ENCODE measurements around the gene FAAP20.

The FAAP20 gene

DNA sequence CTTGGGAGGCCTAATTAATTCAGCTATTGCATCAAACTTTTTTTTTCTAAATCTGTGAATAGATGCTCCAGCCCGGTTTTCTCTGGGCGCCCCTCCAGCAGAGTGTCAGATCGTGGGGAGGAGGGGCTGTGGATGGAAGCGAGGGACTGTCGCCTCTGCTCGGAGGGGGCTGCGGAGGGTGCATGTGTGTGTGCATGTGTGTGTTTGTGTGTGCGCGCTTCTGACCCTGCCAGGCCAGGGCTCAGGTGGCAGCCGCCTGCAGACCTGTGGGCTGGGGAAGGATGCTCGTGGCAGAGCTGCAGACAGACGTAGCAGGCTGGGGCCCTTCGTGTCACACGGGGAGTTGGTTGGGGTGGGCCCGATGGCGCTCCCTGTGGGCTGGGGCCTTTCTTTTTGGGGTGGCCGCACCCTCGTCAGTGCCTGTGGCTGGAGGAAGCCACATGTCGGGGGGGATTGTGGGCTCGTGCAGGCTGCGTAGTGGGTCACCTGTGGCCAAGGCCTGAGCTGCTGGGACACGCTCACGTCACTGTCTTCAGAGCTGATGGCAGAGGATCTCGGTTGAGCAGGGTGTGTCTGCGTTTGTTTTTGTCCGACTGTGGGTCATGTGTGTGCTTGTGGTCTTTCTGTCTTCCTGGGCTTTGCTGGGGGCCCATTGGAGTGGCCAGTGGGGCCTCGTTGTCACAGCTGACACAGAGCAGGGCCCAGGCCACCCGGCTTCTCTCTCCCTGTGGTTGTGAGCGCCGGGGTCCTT lies 36.4 kb upstream of the FAAP20 start:
- no peak for DNase-seq (ENCODE audit: low read depth in 2 of 2)

- no peak for DNase-seq (ENCODE audit: low read depth in 2 of 2)
Observed at GRCh38 chr1:2229911-2230731, 35.5 kb upstream of the FAAP20 start.

- DNase-seq (ENCODE audit: low read depth in 2 of 2): no peak
Observed at GRCh38 chr1:2229037-2229864, 34.7 kb upstream of the FAAP20 start.

DNA sequence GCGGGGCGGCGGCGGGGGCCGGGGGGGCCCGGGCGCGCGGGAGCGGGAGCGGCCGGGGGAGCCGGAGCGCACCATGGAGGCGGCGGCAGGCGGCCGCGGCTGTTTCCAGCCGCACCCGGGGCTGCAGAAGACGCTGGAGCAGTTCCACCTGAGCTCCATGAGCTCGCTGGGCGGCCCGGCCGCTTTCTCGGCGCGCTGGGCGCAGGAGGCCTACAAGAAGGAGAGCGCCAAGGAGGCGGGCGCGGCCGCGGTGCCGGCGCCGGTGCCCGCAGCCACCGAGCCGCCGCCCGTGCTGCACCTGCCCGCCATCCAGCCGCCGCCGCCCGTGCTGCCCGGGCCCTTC lies 34.1 kb upstream of the FAAP20 start:
- DNase-seq (ENCODE audit: low read depth in 2 of 2): no peak

DNA sequence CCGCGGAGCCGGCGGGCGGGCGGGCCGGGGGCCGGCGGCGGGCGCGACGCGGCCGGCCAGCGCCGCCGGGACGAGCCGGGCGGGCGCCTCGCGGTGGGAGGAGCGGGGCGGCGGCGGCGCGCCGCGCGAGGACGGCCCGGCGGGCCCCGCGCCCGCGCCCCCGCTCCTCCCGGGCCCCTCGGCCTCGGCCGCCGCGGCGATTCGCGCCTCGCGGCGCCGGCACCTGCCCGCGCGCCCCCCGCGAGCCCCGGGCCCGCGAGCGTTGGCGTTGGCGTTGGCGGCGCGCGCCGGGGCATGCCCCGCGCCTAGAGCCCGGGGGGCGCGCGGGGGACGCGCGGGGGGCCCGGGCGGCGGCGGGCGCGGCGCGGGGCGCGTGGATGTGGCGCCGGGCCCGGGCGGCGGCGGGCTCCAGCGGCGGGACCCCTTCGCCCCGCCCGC lies 33.6 kb upstream of the FAAP20 start, which contains the start of gene SKI:
SKI (plus strand) TSS at position 163 of the 438 bp plus-strand sequence. CDS start 448 bp downstream, outside the sequence.
- DNase-seq (ENCODE audit: low read depth in 2 of 2): no peak

- DNase-seq (ENCODE audit: low read depth in 2 of 2): peak; percentile 93 to 94
Observed at GRCh38 chr1:2227346-2228156, 33.0 kb upstream of the FAAP20 start.

GRCh38 chr1:2226525-2227345 lies 32.2 kb upstream of the FAAP20 start:
- no peak for DNase-seq (ENCODE audit: low read depth in 2 of 2)

DNA sequence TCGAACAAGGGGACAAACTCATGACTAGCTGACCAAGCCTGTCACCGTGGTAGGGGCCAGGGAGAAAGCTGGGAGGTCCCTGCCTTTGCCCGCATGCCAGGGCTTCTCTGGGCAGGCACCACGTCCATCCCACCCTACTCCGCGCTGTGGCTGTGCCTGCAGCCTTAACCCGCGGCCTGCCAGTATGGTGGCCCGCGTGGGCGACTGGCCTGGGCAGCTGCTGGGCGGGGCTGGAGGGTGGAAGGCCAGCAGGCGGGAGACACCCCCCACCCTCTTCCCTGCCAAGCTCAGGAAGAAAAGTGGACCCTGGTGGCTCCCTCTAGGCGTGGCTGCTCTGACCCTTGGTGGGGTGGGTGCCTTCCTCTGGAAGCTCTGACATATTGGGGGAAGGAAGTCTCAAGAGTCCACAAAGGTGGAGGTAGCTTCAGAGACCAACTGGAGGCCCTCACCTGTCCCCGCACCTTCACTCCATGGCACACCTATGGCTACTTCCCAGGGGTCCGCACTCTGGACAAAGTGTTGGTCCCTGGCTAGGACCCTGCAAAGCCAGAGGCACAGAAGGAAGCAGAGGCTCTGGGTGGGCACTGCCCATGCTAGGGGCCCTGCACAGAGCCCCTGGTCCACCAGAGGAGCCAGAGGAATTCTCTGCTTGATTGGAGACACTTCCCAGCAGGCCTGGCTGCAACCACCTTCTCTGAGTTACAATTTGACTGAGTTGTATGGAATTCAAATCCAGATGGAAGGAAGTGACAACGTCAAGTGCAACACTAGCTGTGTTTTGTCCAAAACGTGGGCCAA lies 30.3 kb upstream of the FAAP20 start:
- no peak for DNase-seq (ENCODE audit: low read depth in 2 of 2)

DNA sequence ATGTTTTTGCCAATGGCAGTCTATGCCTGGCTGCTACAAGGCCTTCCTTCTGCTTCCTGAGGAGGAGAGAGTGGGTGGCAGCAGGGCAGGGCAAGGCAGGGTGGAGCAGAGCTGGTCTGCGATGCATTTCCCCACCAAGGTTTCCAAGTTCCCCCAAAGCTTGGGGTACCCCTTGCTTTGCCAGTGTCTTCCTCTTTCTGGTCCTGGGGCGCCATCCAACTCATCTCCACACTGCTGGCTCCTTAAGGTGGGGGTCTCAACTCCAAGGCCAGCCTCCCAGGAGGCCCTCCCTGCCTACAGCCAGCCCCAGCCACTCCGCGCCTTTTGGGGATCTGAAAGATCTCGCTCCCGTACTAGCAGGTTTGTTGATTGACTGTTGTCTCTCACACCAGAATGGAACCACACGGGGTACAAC lies 29.6 kb upstream of the FAAP20 start:
- DNase-seq (ENCODE audit: low read depth in 2 of 2): no peak

GRCh38 chr1:2221271-2221670 lies 26.7 kb upstream of the FAAP20 start:
- no peak for DNase-seq (ENCODE audit: low read depth in 2 of 2)

- DNase-seq (ENCODE audit: low read depth in 2 of 2): no peak
Observed at GRCh38 chr1:2216767-2217058, 22.1 kb upstream of the FAAP20 start.

DNA sequence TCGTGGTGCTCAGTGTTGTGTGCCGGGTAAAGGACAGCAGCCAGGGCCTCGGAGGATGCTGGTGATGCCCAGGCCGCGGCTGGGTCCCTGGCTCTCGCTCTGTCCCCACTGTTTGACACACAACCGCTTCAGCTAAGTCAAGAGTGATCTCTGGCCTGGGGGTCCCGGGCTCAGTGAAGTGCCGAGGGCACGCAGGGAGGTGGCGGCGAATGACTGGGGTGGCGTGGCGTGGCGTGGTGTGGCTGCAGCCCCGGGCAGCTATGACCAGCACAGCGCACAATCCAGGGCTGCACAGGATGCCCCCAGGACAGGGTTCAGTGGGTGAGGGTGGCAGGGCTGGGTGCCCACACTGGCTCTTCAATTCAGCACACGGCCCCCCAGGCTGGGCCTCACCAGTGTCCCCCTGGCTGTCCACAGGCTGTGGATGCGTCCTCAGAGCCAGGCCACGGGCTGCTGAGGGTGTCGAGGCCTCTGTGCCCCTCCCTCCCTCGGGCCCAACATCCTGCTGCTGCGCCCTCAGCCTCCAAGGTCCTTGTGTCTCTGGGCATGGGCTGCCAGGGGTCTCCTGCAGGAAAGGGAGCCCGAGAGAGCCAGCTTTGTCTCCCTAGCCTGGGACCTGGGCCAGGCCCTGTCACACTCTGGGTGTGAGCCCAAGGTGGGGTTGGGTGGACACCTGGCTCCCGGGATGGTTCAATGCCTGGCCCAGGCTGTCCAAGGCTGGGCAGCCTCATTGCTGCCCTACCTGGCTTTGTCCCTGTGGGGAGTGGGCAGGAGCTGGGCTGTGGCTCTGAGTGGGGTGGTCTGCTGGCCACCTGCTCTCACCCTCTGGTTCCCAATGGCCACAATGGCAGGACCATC lies 21.6 kb upstream of the FAAP20 start:
- no peak for DNase-seq (ENCODE audit: low read depth in 2 of 2)

- no peak for DNase-seq (ENCODE audit: low read depth in 2 of 2)
Observed at GRCh38 chr1:2215329-2215728, 20.8 kb upstream of the FAAP20 start.

DNA sequence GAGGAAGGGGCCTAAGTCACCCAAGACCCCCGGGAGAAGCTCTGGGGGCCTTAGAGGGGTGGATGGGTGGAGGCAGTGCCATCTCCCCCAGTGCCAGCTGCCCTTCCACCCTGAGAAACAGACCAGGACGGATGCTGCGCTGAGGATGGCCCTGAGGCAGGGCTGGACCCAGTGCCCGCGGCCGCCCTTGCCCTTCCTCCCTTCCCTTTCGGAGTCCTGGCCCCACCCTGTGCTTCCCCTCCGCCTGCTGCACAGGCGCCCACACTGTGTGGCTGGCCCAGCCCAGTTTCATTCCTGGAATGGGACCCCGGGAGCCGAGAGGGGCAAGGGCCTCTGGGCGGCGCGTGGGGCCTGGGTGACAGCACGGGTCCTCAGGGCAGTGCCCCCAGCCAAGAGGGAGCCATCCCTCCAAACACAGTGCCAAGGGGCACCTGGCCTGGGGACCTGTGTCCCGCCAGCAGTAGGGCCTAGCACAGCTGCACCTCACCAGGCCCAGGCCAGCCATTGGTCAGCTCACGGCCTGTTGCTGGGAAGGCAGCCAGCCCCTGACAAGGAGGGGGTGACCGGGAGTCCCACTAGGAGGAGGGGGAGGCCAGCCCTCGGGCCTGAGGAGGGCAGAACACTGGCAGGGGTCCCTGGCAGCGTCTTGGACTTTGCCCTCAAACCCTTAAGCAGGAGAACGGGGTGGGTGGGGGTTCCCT lies 20.1 kb upstream of the FAAP20 start:
- no peak for DNase-seq (ENCODE audit: low read depth in 2 of 2)

- peak; percentile 70 to 76 for DNase-seq (ENCODE audit: low read depth in 2 of 2)
Observed at GRCh38 chr1:2213576-2214505, 19.3 kb upstream of the FAAP20 start.

DNA sequence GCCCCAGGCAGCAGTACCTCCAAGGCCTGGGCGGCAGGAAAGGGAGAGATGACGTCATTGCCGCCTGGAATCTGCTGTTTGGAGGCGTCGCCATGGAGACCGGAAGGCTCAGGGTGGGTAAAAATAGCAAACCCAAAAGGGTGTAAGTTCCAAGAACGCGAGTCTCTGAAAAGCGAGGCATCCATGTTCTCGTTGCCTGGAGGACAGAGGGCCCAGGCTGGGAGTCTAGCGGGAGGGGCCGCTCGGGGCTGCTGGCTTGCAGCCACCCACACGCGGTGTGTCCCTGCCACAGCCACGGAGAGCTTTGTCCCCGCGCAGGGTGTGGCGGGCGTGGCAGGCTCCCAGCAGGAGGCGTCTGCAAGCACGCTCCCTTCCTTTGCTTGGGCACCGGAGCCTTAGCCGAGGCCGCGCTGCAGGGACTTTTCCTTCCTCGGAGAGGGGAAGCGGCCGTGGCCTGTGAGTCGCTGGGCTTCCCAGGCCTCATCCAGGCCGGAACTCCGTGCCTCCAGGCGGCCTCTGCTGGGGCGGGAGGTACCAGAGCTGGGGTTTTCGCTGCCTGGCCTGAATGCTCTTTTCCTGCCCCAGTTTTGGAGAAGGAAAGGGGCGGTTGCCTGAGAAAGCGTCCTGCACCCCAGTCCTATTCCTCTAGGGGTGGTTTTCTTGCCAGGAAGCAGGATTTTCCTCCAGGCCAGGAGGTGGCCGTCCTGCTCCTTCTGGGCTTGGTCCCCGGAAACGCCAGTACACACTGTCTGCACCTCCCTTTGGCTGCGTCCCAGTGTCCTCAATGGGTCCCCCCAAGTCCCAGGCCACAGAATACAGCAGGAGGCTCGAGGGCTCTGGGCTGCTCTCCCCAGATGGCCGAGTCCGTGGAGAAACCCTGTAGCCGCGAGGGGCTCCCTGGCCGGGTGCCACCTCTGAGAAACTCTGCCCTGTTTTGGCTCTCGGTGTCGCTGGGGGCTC lies 18.2 kb upstream of the FAAP20 start:
- peak; percentile 90 to 92 for DNase-seq (ENCODE audit: low read depth in 2 of 2)

Data from fibroblast of skin of left biceps (primary cell).